ENCODE results near the gene TGIF1.
"Not testable (repeated sequence)": the region's sequence is repeated elsewhere in the genome, so short reads cannot be mapped to it uniquely, and the experiment has no call there.

The TGIF1 gene

GRCh38 chr18:3450012-3450798 is at the start of gene TGIF1:
TGIF1 (plus strand) TSS chr18:3450172; CDS start chr18:3450490, 318 bp downstream.
- no peak for DNase-seq

- DNase-seq = no peak
Measured at GRCh38 chr18:3400567-3401296, 49.2 kb upstream of the TGIF1 start.

- no peak for DNase-seq
Measured at GRCh38 chr18:3401669-3402620, 48.0 kb upstream of the TGIF1 start.

- peak; percentile 3 for DNase-seq
Measured at GRCh38 chr18:3402982-3403451, 47.0 kb upstream of the TGIF1 start.

- no peak for DNase-seq
Measured at GRCh38 chr18:3405713-3406112, 44.3 kb upstream of the TGIF1 start.

GRCh38 chr18:3408107-3408506 is 41.9 kb upstream of the TGIF1 start:
- no peak for DNase-seq

- DNase-seq = peak; percentile 29
Measured at GRCh38 chr18:3409811-3410210, 40.2 kb upstream of the TGIF1 start.

- DNase-seq = peak; percentile 41
Measured at GRCh38 chr18:3410273-3410672, 39.7 kb upstream of the TGIF1 start.

- DNase-seq = not testable (repeated sequence)
Measured at GRCh38 chr18:3410876-3411275, 39.1 kb upstream of the TGIF1 start.

GRCh38 chr18:3411327-3411726 is 38.6 kb upstream of the TGIF1 start:
- no peak for DNase-seq

- no peak for DNase-seq
Measured at GRCh38 chr18:3411854-3412268, 38.1 kb upstream of the TGIF1 start.

- not testable (repeated sequence) for DNase-seq
Measured at GRCh38 chr18:3412528-3412927, 37.4 kb upstream of the TGIF1 start.

GRCh38 chr18:3415110-3415509 is 34.9 kb upstream of the TGIF1 start:
- DNase-seq = no peak

GRCh38 chr18:3418083-3418482 is 31.9 kb upstream of the TGIF1 start:
- no peak for DNase-seq

- DNase-seq = no peak
Measured at GRCh38 chr18:3420919-3421279, 29.1 kb upstream of the TGIF1 start.

GRCh38 chr18:3422905-3423304 is 27.1 kb upstream of the TGIF1 start:
- no peak for DNase-seq

GRCh38 chr18:3424280-3424890 is 25.6 kb upstream of the TGIF1 start:
- no peak for DNase-seq

GRCh38 chr18:3425030-3425429 is 24.9 kb upstream of the TGIF1 start:
- no peak for DNase-seq

- no peak for DNase-seq
Measured at GRCh38 chr18:3425446-3425845, 24.5 kb upstream of the TGIF1 start.

GRCh38 chr18:3426074-3426473 is 23.9 kb upstream of the TGIF1 start:
- no peak for DNase-seq

GRCh38 chr18:3427944-3428343 is 22.0 kb upstream of the TGIF1 start:
- no peak for DNase-seq

GRCh38 chr18:3429121-3429520 is 20.9 kb upstream of the TGIF1 start:
- no peak for DNase-seq

- DNase-seq = no peak
Measured at GRCh38 chr18:3434685-3435084, 15.3 kb upstream of the TGIF1 start.
